HG03139 (cell line): ENCODE measurements around the gene KLHL18.
"Not testable (repeated sequence)": the region's sequence is repeated elsewhere in the genome, so short reads cannot be mapped to it uniquely, and the experiment has no call there.

Source experiments
- ATAC-seq: cut with Tn5 transposase; IDR thresholded peaks from one replicate; pipeline ENCODE4 v1.9.1; 2021; ENCODE audit not compliant: unreplicated experiment

KLHL18 gene

GRCh38 chr3:47282424-47283192, at the start of gene KLHL18, which contains the start of gene KIF9:
Gene KLHL18, plus strand, starts transcription at chr3:47282944. Its CDS starts 22 bp downstream, at chr3:47282966.
Gene KIF9, minus strand, starts transcription at chr3:47282799. Its CDS starts 5,425 bp downstream, at chr3:47277374.
- ATAC-seq: peak; percentile 75

DNA sequence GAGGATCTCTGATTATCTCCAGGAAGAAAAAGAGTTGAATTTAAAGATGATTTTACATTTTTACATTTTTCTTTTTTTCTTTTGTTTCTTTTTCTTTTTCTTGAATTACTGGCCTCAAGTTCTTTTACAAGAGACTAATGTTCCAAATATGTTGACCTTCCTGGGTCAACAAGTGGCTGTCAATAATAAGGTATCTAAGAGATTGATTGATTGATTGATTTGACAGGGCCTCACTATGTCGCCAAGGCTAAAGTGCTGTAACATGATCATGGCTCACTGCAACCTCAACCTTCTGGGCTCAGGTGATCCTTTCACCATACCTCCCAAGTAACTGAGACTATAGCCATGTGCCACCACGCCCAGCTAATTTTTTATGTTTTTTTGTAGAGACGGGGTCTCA, 44.7 kb upstream of the KLHL18 start:
- no peak for ATAC-seq

DNA sequence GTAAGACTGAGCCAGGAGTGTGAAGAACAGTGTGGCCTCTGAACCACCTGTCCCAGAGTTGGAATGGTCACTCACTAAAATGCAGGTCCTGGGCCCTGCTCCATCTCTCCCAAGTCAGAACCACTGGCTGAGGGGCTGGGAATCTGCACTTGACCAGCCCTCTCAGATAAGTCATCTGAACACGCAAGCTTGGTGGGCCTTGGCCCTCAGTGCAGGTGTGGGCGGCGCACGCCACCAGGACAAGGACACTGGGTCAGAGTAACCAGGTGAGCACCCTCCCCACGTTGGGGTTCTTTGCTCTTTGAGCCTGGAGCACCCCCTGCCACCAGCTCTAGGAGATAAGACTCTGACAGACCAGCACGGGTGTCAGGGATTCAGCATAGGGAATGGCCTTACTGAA, 42.8 kb upstream of the KLHL18 start:
- ATAC-seq: no peak

- ATAC-seq: no peak
Measured at GRCh38 chr3:47243419-47244147, 39.2 kb upstream of the KLHL18 start.

- no peak for ATAC-seq
Measured at GRCh38 chr3:47244531-47245100, 38.1 kb upstream of the KLHL18 start.

DNA sequence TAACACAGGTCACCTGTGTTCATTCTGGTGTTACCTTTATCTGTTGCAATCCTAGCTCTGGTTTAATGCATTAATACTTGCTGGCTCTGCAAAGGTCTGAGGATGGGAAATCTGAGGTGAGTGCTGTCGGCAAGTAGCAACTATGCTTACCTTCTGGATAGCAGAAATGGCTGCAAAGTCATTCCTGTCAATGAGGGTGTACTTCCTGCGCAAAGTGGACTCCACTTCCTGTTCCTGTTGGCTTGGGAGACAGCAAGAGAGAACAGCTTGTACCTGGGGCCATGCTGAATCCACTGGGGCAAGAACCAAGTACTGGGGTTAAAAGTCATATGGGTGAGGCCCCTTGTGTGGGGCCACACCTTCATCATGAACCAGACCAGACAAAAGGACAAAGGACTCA, 37.5 kb upstream of the KLHL18 start:
- ATAC-seq: no peak

GRCh38 chr3:47247131-47248064, 35.3 kb upstream of the KLHL18 start:
- no peak for ATAC-seq

- ATAC-seq: no peak
Measured at GRCh38 chr3:47250309-47251060, 32.3 kb upstream of the KLHL18 start.

DNA sequence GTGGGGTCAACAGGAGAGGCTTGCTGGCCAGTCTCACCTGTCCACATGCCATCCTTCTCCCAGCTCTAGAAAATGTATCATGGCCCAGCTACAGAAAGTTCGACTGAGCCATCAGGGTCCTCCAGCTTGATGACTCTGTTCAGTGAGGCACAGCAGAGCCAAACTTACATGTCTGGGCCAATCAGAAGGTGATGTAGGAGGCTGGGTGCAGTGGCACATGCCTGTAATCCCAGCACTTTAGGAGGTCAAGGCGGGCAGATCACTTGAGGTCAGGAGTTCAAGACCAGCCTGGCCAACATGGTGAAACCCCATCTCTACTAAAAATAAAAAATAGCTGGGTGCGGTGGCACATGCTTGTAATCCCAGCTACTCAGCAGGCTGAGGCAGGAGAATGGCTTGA, 31.7 kb upstream of the KLHL18 start:
- ATAC-seq: not testable (repeated sequence)

DNA sequence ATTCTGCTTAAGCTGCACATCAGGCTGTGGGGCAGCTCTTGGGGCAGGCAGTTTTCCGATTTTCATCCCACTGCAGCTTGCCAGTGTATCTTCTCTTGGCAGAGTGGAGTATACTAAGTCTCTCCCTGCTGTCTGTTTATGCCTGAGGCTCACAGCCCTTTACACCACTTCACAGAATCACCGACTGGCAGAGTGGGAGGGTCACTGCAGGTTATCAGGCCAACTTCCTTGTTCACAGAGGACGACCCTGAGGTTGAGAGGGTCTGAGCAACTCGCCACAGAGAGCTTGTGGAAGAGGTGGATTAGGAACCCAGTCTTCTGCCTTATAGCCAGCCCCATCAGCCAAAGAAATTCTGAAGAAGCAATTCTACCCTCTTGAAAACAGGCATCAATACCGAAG, 31.1 kb upstream of the KLHL18 start:
- ATAC-seq: no peak

DNA sequence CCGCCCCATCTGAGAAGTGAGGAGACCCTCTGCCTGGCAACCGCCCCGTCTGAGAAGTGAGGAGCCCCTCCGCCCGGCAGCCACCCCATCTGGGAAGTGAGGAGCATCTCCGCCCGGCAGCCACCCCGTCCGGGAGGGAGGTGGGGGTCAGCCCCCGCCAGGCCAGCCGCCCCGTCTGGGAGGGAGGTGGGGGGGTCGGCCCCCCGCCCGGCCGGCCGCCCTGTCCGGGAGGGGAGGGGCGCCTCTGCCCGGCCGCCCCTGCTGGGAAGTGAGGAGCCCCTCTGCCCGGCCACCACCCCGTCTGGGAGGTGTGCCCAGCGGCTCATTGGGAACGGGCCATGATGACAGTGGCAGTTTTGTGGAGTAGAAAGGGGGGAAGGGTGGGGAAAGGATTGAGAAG, 26.4 kb upstream of the KLHL18 start:
- not testable (repeated sequence) for ATAC-seq

DNA sequence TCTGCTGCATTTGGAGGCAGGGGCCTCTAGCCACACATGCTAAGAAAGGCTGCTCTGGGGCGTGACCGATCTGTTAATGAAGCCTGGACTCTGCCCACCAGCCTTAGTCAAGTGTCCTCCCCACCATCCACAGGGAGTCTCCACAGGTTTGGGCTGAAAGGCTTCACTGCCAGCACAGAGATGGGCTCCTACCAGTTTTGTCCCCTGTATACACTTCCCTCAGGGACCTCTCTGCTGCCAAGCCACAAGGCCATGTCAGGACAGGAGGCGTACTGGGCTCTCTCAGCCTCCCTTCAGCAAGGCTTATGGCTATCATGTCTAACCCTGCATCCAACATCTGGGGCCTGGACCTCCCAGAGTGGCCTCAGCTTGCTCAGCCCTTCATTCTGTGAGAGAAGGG, 23.6 kb upstream of the KLHL18 start:
- no peak for ATAC-seq

- no peak for ATAC-seq
Measured at GRCh38 chr3:47260605-47261004, 22.1 kb upstream of the KLHL18 start.

DNA sequence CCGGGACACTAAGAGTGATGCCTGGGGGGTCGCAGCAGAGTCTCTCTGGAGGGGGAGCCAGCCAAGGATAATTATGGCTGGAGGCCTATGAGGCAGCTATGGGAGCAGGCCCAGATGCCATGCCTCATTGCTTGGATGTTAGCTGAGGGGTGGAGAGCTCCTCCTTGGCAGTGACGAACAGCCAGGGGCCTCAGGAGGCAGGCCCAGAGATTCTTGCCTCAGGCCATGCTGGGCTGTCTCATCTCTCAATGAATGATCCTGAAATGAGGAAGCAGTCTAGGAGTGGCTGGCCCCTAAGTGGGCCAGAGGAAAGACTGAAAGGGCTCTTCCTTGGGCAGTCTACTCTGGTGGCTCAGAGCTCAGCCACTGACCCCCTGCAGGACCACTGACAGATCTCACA, 21.4 kb upstream of the KLHL18 start:
- ATAC-seq: no peak

DNA sequence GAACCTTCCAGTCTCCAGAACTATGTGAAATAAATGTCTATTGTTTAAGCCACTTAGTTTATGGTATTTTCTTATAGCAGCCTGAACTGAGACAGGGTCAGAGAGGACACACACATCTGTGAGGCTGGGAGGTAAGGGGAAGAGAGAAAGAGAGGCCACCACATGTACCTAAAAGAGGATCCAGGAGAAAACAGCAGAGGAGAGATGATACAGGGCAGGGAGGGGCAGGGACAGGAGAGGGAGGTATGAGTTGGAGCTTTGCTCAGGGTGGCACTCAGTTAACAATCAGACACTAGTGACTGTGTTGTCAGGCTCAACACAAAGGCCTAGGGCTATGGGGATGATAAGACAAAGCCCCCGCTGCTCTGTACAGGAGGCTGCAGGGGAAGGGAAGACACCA, 17.7 kb upstream of the KLHL18 start:
- ATAC-seq: no peak

GRCh38 chr3:47265725-47266428, 16.9 kb upstream of the KLHL18 start:
- ATAC-seq: no peak

GRCh38 chr3:47266709-47267489, 15.8 kb upstream of the KLHL18 start:
- ATAC-seq: peak; percentile 55

DNA sequence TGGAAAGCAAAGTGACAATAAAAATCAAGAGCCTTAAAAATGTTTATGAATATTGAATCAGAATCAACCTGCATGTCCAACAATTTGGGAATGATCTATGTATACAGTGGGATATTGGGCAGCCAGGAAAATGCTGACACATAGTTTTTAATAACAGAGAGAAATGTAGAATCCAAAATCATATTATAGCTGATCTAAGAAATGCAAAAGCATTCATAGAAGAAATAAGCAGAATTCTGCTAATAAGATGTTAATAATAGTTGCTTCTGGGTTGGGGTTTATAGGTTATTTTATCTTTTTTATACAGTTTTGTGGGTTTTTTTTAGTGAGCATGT, 15.3 kb upstream of the KLHL18 start:
- ATAC-seq: no peak

- ATAC-seq: no peak
Measured at GRCh38 chr3:47270526-47270925, 12.2 kb upstream of the KLHL18 start.
